HepG2 (cell line): ENCODE data around the gene MS4A14. TPM values are rescaled to one million over a fixed set of nuclear protein-coding genes. Genes with fewer than 3 reads are reported as not detected.

Experiments used
- ATAC-seq: fragments of 200-7000 bp; cut with Tn5 transposase; 3 replicates; pipeline ENCODE4 v1.9.1; 2020; ENCODE audit warnings: mild to moderate bottlenecking, moderate library complexity
- BruUV-seq: library from RNA; stranded (reverse); fragments of 400-500 nt; replicated peaks from 2 replicates; lab custom pipeline; 2021; lab: Mats Ljungman, UMichigan
- CTCF ChIA-PET: fragments of 300-600 bp; formaldehyde crosslinking; extraction: SDS; loops from one replicate; lab custom pipeline; 2021; ENCODE audit warnings: low total read pairs, inconsistent platforms, low intra/inter-chr PET ratio; lab: Yijun Ruan, JAX
- POLR2A ChIA-PET: fragments of 350-600 bp; sonication (Branson Sonifier 250); formaldehyde crosslinking; loops from one replicate; lab custom pipeline; 2020; ENCODE audit warnings: antibody characterized with exemption, inconsistent platforms; lab: Yijun Ruan, JAX
- DNase-seq: peaks from one replicate; pipeline ENCODE4 v3.0.0-alpha.2; 2015; ENCODE audit warnings: low spot score
- FAIRE-seq: peaks from 3 replicates; lab custom pipeline; 2011; peaks lifted over from hg19 to GRCh38; lab: Jason Lieb, UNC
- H2AFZ ChIP-seq: one replicate; pipeline ENCODE4 v1.6.1; 2011; ENCODE audit warnings: low read length, inconsistent platforms
- H3K27ac ChIP-seq: fragments of 300-600 bp; 3 replicates; pipeline ENCODE4 v1.8.0; 2011; ENCODE audit warnings: mixed run types, mild to moderate bottlenecking, mixed read lengths, low read length, inconsistent platforms; ENCODE audit not compliant: insufficient read depth; ENCODE audit errors: extremely low read length
- H3K27me3 ChIP-seq, 2 experiments: fragments of 200-600 bp in 1 of 2; 2 replicates in 1 of 2; 3 replicates in 1 of 2; pipeline versions ENCODE4 v1.6.0 to v1.8.0; 2011; ENCODE audit warnings: low read length in 2 of 2, mild to moderate bottlenecking in 2 of 2, moderate library complexity in 2 of 2, inconsistent platforms in 1 of 2; ENCODE audit not compliant: insufficient read depth in 2 of 2, control insufficient read depth in 1 of 2
- H3K36me3 ChIP-seq, 2 experiments: fragments of 200-600 bp in 1 of 2; replicated peaks in 1 of 2; 2 replicates in 1 of 2; 3 replicates in 1 of 2; pipeline versions ENCODE4 v1.5.1 to v1.8.0; 2011; ENCODE audit warnings: low read length in 2 of 2, inconsistent platforms in 1 of 2; ENCODE audit not compliant: insufficient read depth in 2 of 2, control insufficient read depth in 1 of 2
- H3K4me1 ChIP-seq: 2 replicates; pipeline ENCODE4 v1.5.1; 2012; ENCODE audit warnings: low read length, inconsistent platforms; ENCODE audit not compliant: insufficient read depth
- H3K4me2 ChIP-seq: 2 replicates; pipeline ENCODE4 v1.6.0; 2011; ENCODE audit warnings: low read depth, low read length, inconsistent platforms
- H3K4me3 ChIP-seq, 3 experiments: fragments of 200-600 bp in 1 of 3; sonication (generic), shearing (Covaris generic) in 1 of 3; replicated peaks in 1 of 3; 2 replicates each; pipeline ENCODE4 v1.5.1; 2011 to 2016; ENCODE audit warnings: low read length in 3 of 3, inconsistent platforms in 2 of 3, low read depth in 2 of 3, mild to moderate bottlenecking in 2 of 3, control low read depth in 1 of 3, mixed read lengths in 1 of 3; ENCODE audit not compliant: insufficient read depth in 1 of 3
- H3K79me2 ChIP-seq: one replicate; pipeline ENCODE4 v1.6.1; 2011; ENCODE audit warnings: low read length, inconsistent platforms; ENCODE audit not compliant: insufficient read depth
- H3K9ac ChIP-seq: 2 replicates; pipeline ENCODE4 v1.6.0; 2011; ENCODE audit warnings: mild to moderate bottlenecking, low read depth, low read length, inconsistent platforms; ENCODE audit not compliant: insufficient read depth
- H3K9me3 ChIP-seq: 2 replicates; pipeline ENCODE4 v1.5.1; 2012; ENCODE audit warnings: mild to moderate bottlenecking, low read length
- H4K20me1 ChIP-seq: 2 replicates; pipeline ENCODE4 v1.6.0; 2011; ENCODE audit warnings: inconsistent platforms, mild to moderate bottlenecking, low read length, moderate library complexity; ENCODE audit not compliant: insufficient read depth
- CBFB ChIP-seq: sonication (generic); formaldehyde crosslinking; IDR thresholded peaks from 2 replicates; pipeline ENCODE4 v1.4.0; 2020; ENCODE audit warnings: missing genetic modification reagents
- CBX2 ChIP-seq, 2 experiments: fragments of 200-600 bp in 1 of 2; sonication (generic); formaldehyde crosslinking in 1 of 2; IDR thresholded peaks; 2 replicates each; pipeline versions ENCODE4 v1.7.0 to v1.8.1; 2018 to 2022; ENCODE audit warnings: low read depth in 2 of 2, low read length in 1 of 2, mild to moderate bottlenecking in 1 of 2, missing genetic modification reagents in 1 of 2
- EP300 ChIP-seq, 3 experiments: sonication (generic) in 1 of 3; formaldehyde crosslinking in 1 of 3; IDR thresholded peaks; 2 replicates each; pipeline versions ENCODE4 v1.5.1 to v1.6.1; 2011 to 2020; ENCODE audit warnings: low read depth in 2 of 3, low read length in 2 of 3, borderline replicate concordance in 1 of 3, improper control_type of control experiment in 1 of 3, mild to moderate bottlenecking in 1 of 3, missing genetic modification reagents in 1 of 3, moderate library complexity in 1 of 3
- KAT7 ChIP-seq: IDR thresholded peaks from 2 replicates; pipeline ENCODE4 v1.6.1; 2018; ENCODE audit warnings: borderline replicate concordance, missing compliant biosample characterization
- KLF16 ChIP-seq, 2 experiments: sonication (generic) in 1 of 2; formaldehyde crosslinking in 1 of 2; IDR thresholded peaks; 2 replicates each; pipeline versions ENCODE4 v1.6.1 to v1.8.0; 2016 to 2023; ENCODE audit warnings: missing genetic modification reagents in 2 of 2, missing compliant biosample characterization in 1 of 2
- SMARCC2 ChIP-seq: fragments of 450-650 bp; IDR thresholded peaks from 2 replicates; pipeline ENCODE4 v1.6.1; 2017; ENCODE audit warnings: antibody characterized with exemption, mild to moderate bottlenecking
- THYN1 ChIP-seq: sonication (generic); formaldehyde crosslinking; IDR thresholded peaks from 2 replicates; pipeline ENCODE4 v1.8.1; 2023; ENCODE audit warnings: low read depth, mild to moderate bottlenecking, moderate library complexity, missing genetic modification reagents, borderline replicate concordance
- ZFYVE20 ChIP-seq: sonication (generic); formaldehyde crosslinking; IDR thresholded peaks from 2 replicates; pipeline ENCODE4 v1.8.0; 2023; ENCODE audit warnings: low read depth, mild to moderate bottlenecking, moderate library complexity, missing genetic modification reagents, borderline replicate concordance
- ZNF180 ChIP-seq: sonication (generic); formaldehyde crosslinking; IDR thresholded peaks from 2 replicates; pipeline ENCODE4 v1.4.0; 2020; ENCODE audit warnings: low read depth, missing genetic modification reagents, borderline replicate concordance
- ZNF512 ChIP-seq: sonication (generic); formaldehyde crosslinking; IDR thresholded peaks from 2 replicates; pipeline ENCODE4 v1.4.0; 2020; ENCODE audit warnings: mild to moderate bottlenecking, missing genetic modification reagents
- ZNF792 ChIP-seq: IDR thresholded peaks from 2 replicates; pipeline ENCODE4 v1.6.1; 2016
- ZSCAN21 ChIP-seq: sonication (generic); formaldehyde crosslinking; IDR thresholded peaks from 2 replicates; pipeline ENCODE4 v1.8.0; 2022; ENCODE audit warnings: mild to moderate bottlenecking, missing genetic modification reagents, moderate library complexity, borderline replicate concordance
- WGBS: methylation state at CpG from one replicate; pipeline ENCODE4 v1.1.6; 2017; ENCODE audit warnings: low lambda C conversion rate; 5-methylcytosine and 5-hydroxymethylcytosine counted together
- in situ Hi-C: cut with HindIII; loops from 2 replicates; pipeline ENCODE4 v1.10.0; 2017; ENCODE audit warnings: low pct_unique_long_range_greater_than_20kb; ENCODE audit not compliant: extremely low pct_ligation_motif_present
- intact Hi-C: fragments of 100-400 bp; cut with micrococcal nuclease; formaldehyde crosslinking; loops from one replicate; pipeline ENCODE4 v1.10.0; 2022; ENCODE audit not compliant: unreplicated experiment
- polyA plus RNA-seq, 8 experiments: library from polyadenylated mRNA; depleted of rRNA in 3 of 8; stranded (reverse) in 7 of 8; unstranded in 1 of 8; fragments of >200 nt; fragmentation: Illumina TruSeq in 4 of 8; extraction: Trizol in 4 of 8; gene quantifications; 2 replicates each; pipeline versions ENCODE4 v1.2.1 to v1.2.3, GENCODE V29; 2011 to 2016; ENCODE audit warnings: low read depth in 4 of 8, missing spikeins in 1 of 8, mixed read lengths in 1 of 8; ENCODE audit not compliant: insufficient read depth in 1 of 8
- total RNA-seq, 5 experiments: library from RNA; depleted of rRNA; stranded (reverse); fragments of >200 nt; fragmentation: Illumina TruSeq; extraction: Trizol; gene quantifications; 2 replicates each; pipeline ENCODE4 v1.2.3, GENCODE V29; 2016; ENCODE audit warnings: low read depth in 1 of 5

MS4A14 gene
- total and polyA plus RNA-seq, 2 of the 13 experiments (the other 11 are each of a cell fraction or from before 2014, with no cell fraction given) = not detected

- Histone ChIP-seq H3K9me3 (no peaks in the 10 kb centered on the region), H3K27ac (no peak overlapping the region), H3K79me2 (no peaks in the 10 kb centered on the region), H2AFZ (no peak overlapping the region)
- CTCF ChIA-PET = no interaction called here
- no peak for DNase-seq
- BruUV-seq = no TSS peak
- intact Hi-C loops = no loop called here
- POLR2A ChIA-PET = no interaction called here
- TF ChIP-seq KLF16 (CRISPR knock-in tag; IDR thresholded peaks at IDR 0.05) (no peak), ZSCAN21 (CRISPR knock-in tag) (no peak), ZNF512 (CRISPR knock-in tag) (no peak), CBX2 (IDR thresholded peaks at IDR 0.05; ENCODE audit: low read depth, low read length) (no peak), CBX2 (CRISPR knock-in tag; IDR thresholded peaks at IDR 0.05; ENCODE audit: low read depth) (no peak), THYN1 (CRISPR knock-in tag) (no peak), ZFYVE20 (CRISPR knock-in tag) (no peak), SMARCC2 (no peak), ZNF180 (CRISPR knock-in tag) (no peak), ZNF792 (CRISPR knock-in tag) (no peak), CBFB (CRISPR knock-in tag) (no peak), EP300 (IDR thresholded peaks at IDR 0.05; ENCODE audit: low read depth in 2 of 2, low read length in 2 of 2) (no peak), EP300 (CRISPR knock-in tag; IDR thresholded peaks at IDR 0.05; ENCODE audit: borderline replicate concordance) (no peak), KAT7 (CRISPR knock-in tag) (no peak)
- TF ChIP-seq, all 625 proteins: peak for 0
- 0% methylated on average over 2 of the region's 2 CpGs for WGBS
- no peaks in the 10 kb centered on the region for H3K36me3 ChIP-seq
- ATAC-seq = no peak
- H4K20me1 ChIP-seq = no peaks in the 10 kb centered on the region
- no peaks in the 10 kb centered on the region for H3K27me3 ChIP-seq
- no peaks in the 10 kb centered on the region for H3K4me1 ChIP-seq
- H3K4me2 ChIP-seq = no peak overlapping the region
- FAIRE-seq = no peak
- H3K4me3 ChIP-seq = no peak overlapping the region
- H3K9ac ChIP-seq = no peak overlapping the region
- in situ Hi-C loops = no loop called here
Observed at GRCh38 chr11:60420015-60420414, 23.8 kb downstream of the MS4A14 start.
